T-helper 17 cell (primary cell): ENCODE measurements around the gene VPS33B. TPM values are rescaled to one million over a fixed set of nuclear protein-coding genes. Genes with fewer than 3 reads are reported as not detected.
"Not testable (repeated sequence)": the region's sequence is repeated elsewhere in the genome, so short reads cannot be mapped to it uniquely, and the experiment has no call there.

Experiments
- ATAC-seq: fragments of 150-1000 bp; cut with Tn5 transposase; 2 replicates; pipeline ENCODE4 v1.10.0; 2021; ENCODE audit warnings: mild to moderate bottlenecking, moderate library complexity
- DNase-seq, 3 donors: peaks; one replicate each; pipeline versions ENCODE4 v3.0.0 to v3.0.0-alpha.2; 2020 to 2021
- H3K9me3 ChIP-seq: one replicate; pipeline ENCODE4 v1.7.0; 2013; ENCODE audit warnings: low read length, mild to moderate bottlenecking; ENCODE audit not compliant: control insufficient read depth, poor library complexity, severe bottlenecking
- H3K27ac Mint-ChIP-seq: one replicate; pipeline ENCODE4 v1.8.0; 2022; ENCODE audit warnings: mild to moderate bottlenecking, moderate library complexity, mixed read lengths
- H3K27me3 Mint-ChIP-seq: one replicate; pipeline ENCODE4 v1.8.0; 2022; ENCODE audit warnings: mixed read lengths
- H3K36me3 Mint-ChIP-seq: one replicate; pipeline ENCODE4 v1.8.0; 2022; ENCODE audit warnings: low read depth, mixed read lengths
- H3K4me1 Mint-ChIP-seq: one replicate; pipeline ENCODE4 v1.8.0; 2022; ENCODE audit warnings: mild to moderate bottlenecking, mixed read lengths
- H3K4me3 Mint-ChIP-seq: one replicate; pipeline ENCODE4 v1.8.0; 2022; ENCODE audit warnings: mild to moderate bottlenecking, moderate library complexity, mixed read lengths
- total RNA-seq, 4 donors: library from RNA in 2 of 4; stranded (reverse) in 2 of 4; gene quantifications; one replicate each; pipeline ENCODE4 v1.2.3 and lab custom pipeline; 2022 to 2026

The VPS33B gene
- total RNA-seq, 2 donors from 2014 or later: 19.2 to 23.6 TPM

DNA sequence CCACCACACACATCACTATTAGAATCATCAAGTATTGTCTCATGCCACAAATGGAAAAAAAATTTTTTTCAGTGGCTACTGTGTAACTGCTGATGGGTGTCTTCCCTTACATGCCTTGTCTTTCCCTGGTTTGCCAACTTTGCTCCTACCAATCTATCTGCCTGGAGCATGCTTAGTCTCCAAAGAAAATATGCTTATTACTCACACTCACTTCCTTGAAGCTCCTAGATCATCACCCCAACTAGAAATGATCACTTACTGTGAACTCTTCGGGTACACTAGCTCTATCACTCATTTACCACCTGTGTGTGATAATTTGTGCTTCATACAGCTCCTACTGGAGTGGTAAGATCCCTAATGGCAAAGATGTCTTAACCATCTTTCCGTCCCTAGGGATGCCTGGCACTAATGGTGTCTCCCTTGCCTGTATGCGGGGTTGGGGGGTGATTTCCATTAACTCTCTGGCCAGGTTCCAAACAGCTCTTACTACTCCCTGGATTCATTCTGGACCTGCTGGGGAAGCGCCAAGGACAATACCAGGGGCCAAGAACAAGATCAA, 799 bp downstream of the VPS33B start:
- no peak for ATAC-seq
- H3K27ac Mint-ChIP-seq: peak overlapping the region; percentile 94
- peaks cover 36% of the 10 kb centered on the region for H3K4me1 Mint-ChIP-seq
- H3K36me3 Mint-ChIP-seq: no peaks in the 10 kb centered on the region
- DNase-seq: no peak
- no peaks in the 10 kb centered on the region for H3K27me3 Mint-ChIP-seq
- peak overlapping the region; percentile 96 for H3K4me3 Mint-ChIP-seq
- H3K9me3 ChIP-seq: no peaks in the 10 kb centered on the region

DNA sequence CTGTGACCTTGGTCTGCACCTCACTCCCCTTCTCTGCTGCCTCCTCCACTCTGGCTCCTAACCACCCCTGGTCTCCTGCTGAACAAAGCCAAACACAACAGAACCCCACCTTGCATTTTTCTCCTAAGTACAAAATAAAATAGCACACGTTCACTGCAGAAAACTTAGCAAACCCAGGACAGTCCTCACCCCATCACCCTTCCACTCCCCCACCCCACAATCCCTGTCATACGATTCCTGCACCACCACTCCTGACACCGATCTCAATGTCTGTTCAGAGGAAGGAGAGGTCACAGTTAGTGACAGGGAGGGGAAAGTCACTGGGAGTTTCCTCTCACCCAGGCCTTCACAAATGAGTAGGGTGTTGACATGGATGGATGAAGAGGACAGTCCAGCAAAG, 4.2 kb downstream of the VPS33B start:
- peak overlapping the region; percentile 31 for H3K4me3 Mint-ChIP-seq
- peaks cover 38% of the 10 kb centered on the region for H3K4me1 Mint-ChIP-seq

DNA sequence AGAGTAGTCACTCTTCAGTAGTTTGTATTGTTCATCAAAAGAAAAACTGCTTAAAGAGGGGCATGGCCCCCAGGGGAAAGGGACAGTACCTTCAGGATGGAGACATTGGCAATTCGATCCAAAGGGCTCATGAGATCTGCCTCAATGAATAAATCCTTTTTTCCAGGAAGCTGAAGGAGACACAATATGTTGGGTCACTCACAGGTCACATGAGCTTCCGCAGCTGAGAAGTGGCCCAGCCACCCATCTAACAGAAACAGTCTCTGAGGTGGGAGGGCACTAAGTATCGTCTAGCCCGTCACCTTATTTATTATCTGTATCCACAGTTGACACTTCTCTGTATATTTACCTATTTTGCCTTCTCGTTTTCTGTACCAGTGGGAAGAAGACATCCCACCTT, 4.7 kb downstream of the VPS33B start:
- peak overlapping the region; percentile 39 for H3K27ac Mint-ChIP-seq
- no peak overlapping the region for H3K4me3 Mint-ChIP-seq
- H3K36me3 Mint-ChIP-seq: peaks cover 2% of the 10 kb centered on the region
- no peaks in the 10 kb centered on the region for H3K9me3 ChIP-seq
- DNase-seq (no peak), ATAC-seq (no peak)
- H3K4me1 Mint-ChIP-seq: peaks cover 33% of the 10 kb centered on the region
- H3K27me3 Mint-ChIP-seq: no peaks in the 10 kb centered on the region

More for the DNA sequence above, 4.2 kb downstream of the VPS33B start:
- Mint-ChIP-seq H3K36me3 (peaks cover 2% of the 10 kb centered on the region), H3K27ac (peak overlapping the region; percentile 39), H3K27me3 (no peaks in the 10 kb centered on the region)
- DNase-seq: no peak
- no peak for ATAC-seq
- H3K9me3 ChIP-seq: no peaks in the 10 kb centered on the region

DNA sequence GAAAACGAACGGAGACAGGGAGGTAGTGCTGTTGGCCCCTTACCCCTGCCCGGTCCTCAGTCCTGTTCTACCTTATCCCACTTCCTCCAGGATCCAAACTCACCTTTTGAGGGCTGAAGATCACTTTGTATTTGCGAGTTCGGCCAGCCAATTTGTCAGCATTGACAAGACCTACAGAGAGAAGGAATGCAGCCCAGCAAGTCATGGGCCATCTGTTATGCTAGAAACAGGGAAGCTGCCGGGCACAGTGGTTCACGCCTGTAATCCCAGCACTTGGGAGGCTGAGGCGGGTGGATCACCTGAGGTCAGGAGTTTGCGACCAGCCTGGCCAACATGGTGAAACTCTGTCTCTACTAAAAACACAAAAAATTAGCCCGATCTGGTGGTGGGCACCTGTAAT, 8.7 kb downstream of the VPS33B start:
- H3K27ac Mint-ChIP-seq: peak overlapping the region; percentile 8
- not testable (repeated sequence) for ATAC-seq, H3K27me3 Mint-ChIP-seq, H3K9me3 ChIP-seq, H3K4me3 Mint-ChIP-seq, DNase-seq
- H3K4me1 Mint-ChIP-seq: peaks cover 24% of the 10 kb centered on the region
- peaks cover 14% of the 10 kb centered on the region for H3K36me3 Mint-ChIP-seq

DNA sequence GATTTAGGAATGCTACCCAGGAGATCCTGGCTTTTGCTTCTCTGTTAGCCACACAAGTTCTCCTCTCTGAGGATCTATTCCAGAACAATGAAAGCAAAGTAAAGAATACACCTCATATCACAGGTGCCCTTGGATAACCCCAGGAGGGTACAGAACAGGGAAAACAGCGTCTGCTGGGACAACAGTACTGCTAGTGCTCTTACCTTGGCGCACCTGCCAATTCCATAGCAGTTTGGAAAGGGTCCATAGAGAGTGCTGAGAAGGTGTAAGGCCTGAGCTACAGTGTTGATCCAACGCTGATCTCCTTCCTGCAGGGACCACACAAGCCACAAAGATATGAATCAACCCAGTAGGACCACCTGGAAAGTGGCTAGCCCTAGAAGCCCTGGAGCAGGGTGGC, 15.1 kb downstream of the VPS33B start:
- H3K4me3 Mint-ChIP-seq: no peak overlapping the region
- no peak for DNase-seq
- no peaks in the 10 kb centered on the region for H3K27me3 Mint-ChIP-seq
- ATAC-seq: no peak
- H3K36me3 Mint-ChIP-seq: peaks cover 19% of the 10 kb centered on the region
- peaks cover 11% of the 10 kb centered on the region for H3K4me1 Mint-ChIP-seq
- H3K27ac Mint-ChIP-seq: peak overlapping the region; percentile 19
- H3K9me3 ChIP-seq: no peaks in the 10 kb centered on the region

DNA sequence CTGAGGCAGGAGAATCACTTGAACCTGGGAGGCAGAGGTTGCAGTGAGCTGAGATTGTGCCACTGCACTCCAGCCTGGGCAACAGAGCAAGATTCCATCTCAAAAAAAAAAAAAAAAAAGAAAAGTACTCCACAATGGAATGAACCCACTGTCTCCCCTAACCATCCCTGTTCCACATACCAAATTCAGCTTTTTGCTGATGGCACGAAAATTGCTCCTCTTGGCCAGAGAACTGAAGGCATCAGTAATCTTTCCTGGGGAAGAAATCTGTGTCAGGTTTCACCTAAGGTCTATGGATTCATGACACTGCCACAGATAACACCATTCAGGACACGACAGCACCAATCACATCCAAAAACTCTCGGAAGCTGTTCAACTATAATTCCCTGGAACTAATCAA, 21.2 kb downstream of the VPS33B start:
- ATAC-seq (no peak), DNase-seq (no peak)
- no peaks in the 10 kb centered on the region for H3K9me3 ChIP-seq
- peak overlapping the region; percentile 21 for H3K27ac Mint-ChIP-seq
- no peak overlapping the region for H3K4me3 Mint-ChIP-seq
- H3K27me3 Mint-ChIP-seq: no peaks in the 10 kb centered on the region
- peaks cover 9% of the 10 kb centered on the region for H3K36me3 Mint-ChIP-seq
- peaks cover 6% of the 10 kb centered on the region for H3K4me1 Mint-ChIP-seq

DNA sequence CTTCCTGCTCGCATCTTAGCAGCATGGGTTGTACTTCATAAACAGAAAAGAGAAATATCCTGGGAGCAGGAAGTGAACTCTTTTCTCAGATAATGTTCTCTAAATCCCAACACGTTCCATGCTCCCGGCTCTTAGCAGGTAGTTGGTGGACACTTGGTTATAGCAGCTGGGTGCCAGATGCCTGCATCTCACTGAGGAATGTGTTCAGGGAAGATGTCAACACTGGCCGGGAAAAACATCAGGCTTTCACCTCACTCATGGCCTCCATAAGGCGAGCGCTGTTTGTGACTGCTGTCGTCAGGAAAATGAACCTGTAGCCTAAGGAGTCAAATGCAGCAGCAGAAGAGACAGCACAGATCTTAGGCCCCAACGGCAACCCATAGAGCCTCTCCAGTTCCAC, 23.7 kb downstream of the VPS33B start:
- H3K27ac Mint-ChIP-seq: no peak overlapping the region
- no peaks in the 10 kb centered on the region for H3K9me3 ChIP-seq
- H3K27me3 Mint-ChIP-seq: no peaks in the 10 kb centered on the region
- H3K4me1 Mint-ChIP-seq: peaks cover 12% of the 10 kb centered on the region
- no peak for DNase-seq
- no peak for ATAC-seq
- peaks cover 11% of the 10 kb centered on the region for H3K36me3 Mint-ChIP-seq
- no peak overlapping the region for H3K4me3 Mint-ChIP-seq

DNA sequence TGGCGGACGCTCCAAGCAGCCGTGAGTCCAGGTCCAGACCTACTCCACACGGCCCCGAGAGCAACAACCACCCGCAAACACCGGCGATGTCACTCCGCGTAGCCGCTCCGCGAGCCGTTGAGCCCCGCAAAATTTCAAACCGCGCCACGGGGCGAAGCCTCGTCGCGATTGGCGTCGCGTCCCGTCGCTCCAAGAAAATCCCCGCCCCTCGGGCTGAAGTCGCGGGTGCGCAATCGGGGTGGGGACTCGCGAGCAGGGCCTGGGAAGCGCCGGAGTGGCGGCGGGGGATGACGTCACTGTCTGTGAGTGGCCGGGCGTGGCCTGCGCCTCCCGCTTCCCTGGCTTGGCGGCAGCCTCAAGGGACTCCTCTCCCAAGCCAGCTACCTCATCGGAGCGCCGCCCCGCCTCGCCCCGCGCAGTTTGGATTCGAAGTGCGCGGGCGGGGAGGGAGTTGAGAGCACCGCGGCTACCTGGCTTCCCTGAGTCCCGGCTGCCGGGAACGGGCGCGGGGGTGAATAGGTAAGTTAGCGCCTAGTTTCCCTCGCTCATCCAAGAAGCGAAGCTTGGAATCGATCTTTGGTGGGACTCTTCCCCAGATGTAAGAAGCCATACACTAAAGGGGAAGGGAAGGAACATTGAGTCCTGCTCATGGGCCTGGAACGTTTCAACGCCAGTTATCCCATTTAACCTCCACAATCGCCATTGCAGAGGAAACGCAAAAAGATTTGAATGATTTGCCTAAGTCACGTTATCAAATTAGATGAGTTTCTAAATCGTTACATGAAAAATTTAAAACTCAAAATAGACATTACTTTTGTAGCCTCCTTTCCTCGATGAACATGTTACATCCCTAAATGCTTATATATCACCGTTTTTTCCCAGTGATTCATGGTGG, 27.7 kb downstream of the VPS33B start, which contains the start of gene PRC1:
TSS of gene PRC1 (minus strand) at position 119 of the 895 bp plus-strand sequence. CDS start at position 1, 118 bp downstream.
- peak within 1 kb of the TSS; percentile 100 for H3K4me3 Mint-ChIP-seq
- ATAC-seq: peak; percentile 98
- DNase-seq: peak; percentile 96 to 99 (median 98)
- peaks cover 10% of the 10 kb centered on the region for H3K36me3 Mint-ChIP-seq
- H3K9me3 ChIP-seq: no peaks in the 10 kb centered on the region
- H3K27me3 Mint-ChIP-seq: no peaks in the 10 kb centered on the region
- peaks cover 15% of the 10 kb centered on the region for H3K4me1 Mint-ChIP-seq
- peak within 1 kb of the TSS; percentile 95 for H3K27ac Mint-ChIP-seq

DNA sequence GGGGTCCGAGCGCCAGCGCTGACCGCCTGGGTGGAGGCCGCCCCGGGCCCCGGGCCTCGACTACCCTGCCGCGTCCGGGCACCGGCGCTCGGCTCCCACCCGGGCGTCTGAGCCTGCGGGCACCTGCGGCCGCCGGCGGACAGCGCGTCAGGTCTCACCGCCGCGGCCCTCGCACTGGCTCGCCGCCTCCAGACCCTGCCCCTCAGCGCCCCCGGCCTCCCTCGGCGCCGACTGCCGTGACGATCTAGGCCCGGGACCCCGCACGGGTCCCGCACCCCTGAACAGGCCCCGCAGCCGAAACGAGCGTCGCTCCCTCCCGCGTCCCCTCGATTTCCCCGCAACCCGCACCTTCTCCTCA, 28.4 kb downstream of the VPS33B start:
- H3K9me3 ChIP-seq: no peaks in the 10 kb centered on the region
- H3K27me3 Mint-ChIP-seq: no peaks in the 10 kb centered on the region
- peak; percentile 5 to 21 (median 8) for DNase-seq
- H3K36me3 Mint-ChIP-seq: peaks cover 7% of the 10 kb centered on the region
- H3K4me1 Mint-ChIP-seq: peaks cover 15% of the 10 kb centered on the region
- H3K27ac Mint-ChIP-seq: peak overlapping the region; percentile 95
- ATAC-seq: peak; percentile 8
- peak overlapping the region; percentile 100 for H3K4me3 Mint-ChIP-seq

DNA sequence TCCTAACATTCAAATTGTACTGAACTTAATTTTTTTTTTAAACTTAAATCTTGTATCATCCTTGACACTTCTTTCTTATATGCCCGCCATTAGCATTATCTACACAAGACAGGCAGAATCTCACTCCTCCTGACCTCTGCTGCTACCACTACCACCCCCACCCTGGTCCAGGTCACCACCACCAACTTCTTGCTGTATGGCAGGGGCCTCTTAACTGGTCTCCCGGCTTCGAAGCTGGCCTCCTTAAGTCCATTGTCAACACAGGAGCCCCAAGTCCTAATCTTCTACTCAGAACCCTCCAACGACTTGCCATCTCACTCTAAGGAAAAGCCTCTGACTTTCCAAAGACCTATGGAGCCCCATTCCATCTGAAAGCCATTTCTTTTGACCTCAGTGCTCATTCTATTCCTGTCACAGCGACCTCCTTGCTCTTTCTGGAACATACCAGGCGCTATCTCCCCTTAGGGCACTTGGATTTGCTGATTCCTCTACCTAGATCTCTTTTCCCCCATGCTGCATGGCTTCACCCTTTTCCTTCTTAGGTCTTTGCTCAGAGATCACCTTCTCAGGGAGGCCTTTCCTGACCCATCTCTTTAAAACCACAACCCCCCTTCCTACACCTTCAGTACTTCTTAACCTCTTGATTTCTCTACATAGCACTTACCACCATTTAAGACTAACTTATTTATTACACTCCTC, 30.7 kb downstream of the VPS33B start:
- no peak overlapping the region for H3K27ac Mint-ChIP-seq
- H3K36me3 Mint-ChIP-seq: peaks cover 2% of the 10 kb centered on the region
- H3K27me3 Mint-ChIP-seq: no peaks in the 10 kb centered on the region
- DNase-seq (no peak), ATAC-seq (no peak)
- H3K4me1 Mint-ChIP-seq: peaks cover 24% of the 10 kb centered on the region
- peak overlapping the region; percentile 50 for H3K4me3 Mint-ChIP-seq
- H3K9me3 ChIP-seq: no peaks in the 10 kb centered on the region

DNA sequence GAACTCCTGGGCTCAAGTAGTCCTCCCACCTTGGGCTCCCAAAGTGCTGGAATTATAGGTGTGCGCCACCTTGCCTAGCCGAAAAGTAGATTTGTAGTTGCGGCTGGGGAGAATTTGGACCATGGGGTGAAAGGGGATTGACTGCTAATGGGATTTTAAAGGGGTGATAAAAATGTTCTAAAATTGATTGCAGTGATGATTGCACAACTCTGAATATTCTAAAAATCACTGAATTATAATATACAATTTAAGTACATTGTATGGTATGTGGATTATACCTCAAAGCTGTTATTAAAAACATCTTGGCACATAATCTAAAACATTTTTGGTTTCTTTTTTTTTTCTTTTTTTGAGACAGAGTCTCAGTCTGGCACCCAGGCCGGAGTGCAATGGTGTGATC, 31.9 kb downstream of the VPS33B start:
- no peaks in the 10 kb centered on the region for H3K27me3 Mint-ChIP-seq
- no peak overlapping the region for H3K4me3 Mint-ChIP-seq
- H3K9me3 ChIP-seq: no peaks in the 10 kb centered on the region
- ATAC-seq: no peak
- no peak for DNase-seq
- no peak overlapping the region for H3K27ac Mint-ChIP-seq
- peaks cover 2% of the 10 kb centered on the region for H3K36me3 Mint-ChIP-seq
- peaks cover 22% of the 10 kb centered on the region for H3K4me1 Mint-ChIP-seq

DNA sequence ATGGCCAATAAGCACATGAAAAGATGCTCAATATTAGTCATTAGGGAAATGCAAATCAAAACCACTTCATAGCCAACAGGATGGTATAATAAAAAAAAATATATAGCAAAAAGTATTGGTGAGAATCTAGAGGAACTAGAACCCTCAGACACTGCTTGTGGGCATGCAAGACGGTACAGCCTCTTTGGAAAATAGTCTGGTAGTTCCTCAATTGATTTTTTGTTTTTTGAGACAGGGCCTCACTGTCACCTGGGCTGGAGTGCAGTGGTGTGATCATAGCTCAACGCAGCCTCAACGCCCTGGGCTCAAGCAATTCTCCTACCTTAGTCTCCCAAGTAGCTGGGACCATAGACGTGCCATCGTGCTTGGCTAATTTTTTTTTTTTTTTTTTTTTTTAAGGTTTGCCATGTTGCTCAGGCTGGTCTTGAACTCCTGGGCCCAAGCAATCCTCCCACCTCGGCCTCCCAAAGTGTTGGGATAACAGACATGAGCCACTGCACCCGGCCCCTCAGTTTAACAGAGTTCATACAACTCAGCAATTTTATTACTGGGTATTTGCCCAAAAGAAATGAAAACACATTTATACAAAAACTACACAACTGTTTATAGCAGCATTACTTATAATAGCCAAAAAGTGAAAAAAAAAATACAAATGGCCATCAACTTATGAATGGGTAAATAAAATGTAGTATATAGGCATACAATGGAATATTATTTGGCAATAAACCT, 33.2 kb downstream of the VPS33B start:
- DNase-seq (no peak), ATAC-seq (peak; percentile 21)
- no peaks in the 10 kb centered on the region for H3K9me3 ChIP-seq
- Mint-ChIP-seq H3K4me3 (no peak overlapping the region), H3K27ac (peak overlapping the region; percentile 19), H3K27me3 (no peaks in the 10 kb centered on the region), H3K4me1 (peaks cover 18% of the 10 kb centered on the region), H3K36me3 (peaks cover under 1% of the 10 kb centered on the region)

DNA sequence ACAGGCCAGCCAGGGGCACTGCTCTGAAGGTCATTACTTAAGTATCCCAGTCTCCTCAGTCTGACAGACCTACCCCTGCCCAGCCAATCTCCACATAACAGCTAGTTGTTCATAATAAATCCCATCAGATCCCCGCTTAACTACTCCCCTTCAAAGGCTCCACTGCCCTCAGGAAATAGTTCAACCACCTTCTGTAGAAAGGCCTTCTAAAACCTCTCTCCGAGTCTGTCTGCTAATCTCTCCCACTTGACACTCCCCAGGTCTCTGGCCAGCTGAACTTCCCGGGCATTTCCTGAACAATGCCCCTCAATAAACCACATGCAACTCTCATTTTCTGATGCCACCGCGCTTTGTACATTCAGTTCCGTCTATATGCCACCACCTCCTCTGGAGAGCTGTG, 34.1 kb downstream of the VPS33B start:
- no peak for DNase-seq
- Mint-ChIP-seq H3K4me3 (peak overlapping the region; percentile 76), H3K4me1 (peaks cover 18% of the 10 kb centered on the region), H3K27me3 (no peaks in the 10 kb centered on the region), H3K27ac (peak overlapping the region; percentile 19), H3K36me3 (no peaks in the 10 kb centered on the region)
- ATAC-seq: peak; percentile 14
- no peaks in the 10 kb centered on the region for H3K9me3 ChIP-seq
